Heart left ventricle (tissue), 13 donors: ENCODE results near the gene GNAT1.

Experiments used
- CTCF ChIP-seq, 12 donors: fragments of 200-600 bp; sonication (generic) in 4 of 12; IDR thresholded peaks; one replicate each; pipeline versions ENCODE4 v1.5.0 to v1.8.0; 2018 to 2022; ENCODE audit warnings: antibody characterized with exemption in 12 of 12, mild to moderate bottlenecking in 5 of 12
- POLR2A ChIP-seq, 2 donors: fragments of 450-650 bp; IDR thresholded peaks; one replicate each; pipeline ENCODE4 v1.6.1; 2017; ENCODE audit warnings: antibody characterized with exemption in 2 of 2, mild to moderate bottlenecking in 2 of 2, moderate library complexity in 2 of 2
- donor health status: ischemic (EF 13 %, LVEDD 7.1; RV severe dilation, severe dysfunction).
- donor health status: DM: no; HTN: yes; CAD: no.
- donor health status: DM: no; HTN: no; CAD: no.
- donor health status: ischemic (EF 25% LVEDD 6.9; RV normal size, moderate dysfunction).
- donor health status: ischemic (EF 25% LVEDD 5.7; RV mildly dilated, moderate dysfunction).
- donor health status: ischemic (EF 35%, LVEDD 5.7; RV mildly dilated, moderate dysfunction).
- donor health status: nonischemic (EF 11% LVEDD 7.7; RV severe dilation, severe dysfunction).
- donor health status: DM: yes; HTN: yes; CAD: no.
- donor health status: PGD.
- donor health status: ischemic (EF 29% LVEDD 5.4; RV normal size, mild dysfunction).
- donor health status: nonischemic (EF 23%, LVEDD 6.1; RV moderate dilation, normal function).

DNA sequence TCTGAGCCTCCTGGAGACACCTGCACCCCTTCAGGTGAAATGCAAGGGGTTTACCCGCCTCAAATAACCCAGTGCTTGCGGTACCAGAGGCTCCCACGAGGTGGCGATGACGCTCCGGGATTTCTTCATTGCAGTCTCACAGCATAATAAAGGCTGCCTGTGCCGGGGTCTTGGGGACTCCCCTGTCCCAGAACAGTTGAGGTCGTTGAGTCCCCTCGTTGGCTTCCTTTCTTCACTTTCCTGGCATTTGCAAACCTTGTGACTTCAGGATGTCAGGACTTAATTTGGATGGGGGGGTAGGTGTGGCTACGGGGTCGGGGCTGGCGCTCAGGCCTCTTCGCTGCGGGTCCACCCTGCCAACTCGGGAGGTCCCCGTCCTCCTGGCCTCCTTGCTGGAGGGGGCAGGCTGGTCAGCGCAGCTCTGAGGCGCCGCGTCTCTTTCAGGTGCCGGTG lies 1.3 kb downstream of the GNAT1 start:
- peak; percentile 82 to 94 (median 88) for TF ChIP-seq CTCF (IDR thresholded peaks at IDR 0.05)
- no peak for TF ChIP-seq POLR2A (IDR thresholded peaks at IDR 0.05)
